Measurements from ENCODE around the gene LARGE1.

Gene LARGE1

DNA sequence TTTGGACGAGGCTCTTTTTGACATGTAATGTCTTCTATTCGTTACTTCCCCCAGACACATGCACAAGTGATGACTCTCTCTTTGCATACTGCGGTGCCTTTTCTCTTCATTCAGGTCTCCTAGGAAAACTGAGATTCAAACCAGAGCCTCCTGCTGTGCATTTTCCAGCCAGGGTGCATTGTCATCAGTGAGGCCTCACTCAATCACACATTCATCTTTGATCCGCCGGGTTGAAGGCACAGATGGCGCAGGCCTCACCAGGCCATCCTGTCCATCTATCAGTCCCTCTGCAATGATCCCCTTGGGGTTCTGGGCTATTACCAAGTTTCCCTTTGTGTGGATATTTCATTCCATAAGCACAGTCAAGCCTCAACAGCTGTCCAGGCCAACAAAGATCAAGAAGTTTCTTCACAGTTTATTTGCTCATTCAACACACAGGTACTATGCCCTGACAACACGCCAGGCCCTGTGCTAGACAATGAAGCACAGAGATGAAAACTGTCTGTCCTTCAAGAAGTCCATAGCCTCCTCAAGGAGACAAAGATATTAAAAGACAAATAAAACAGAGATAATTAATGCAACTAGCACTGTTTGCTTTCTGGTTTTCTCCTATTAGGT, 107.8 kb downstream of the LARGE1 start:
- Histone ChIP-seq H2BK15ac (replicated peaks; ENCODE audit: low read depth) (no peak overlapping the region), H3K18ac (ENCODE audit: low read length) (no peak overlapping the region), H3K9ac (ENCODE audit: low read length) (no peak overlapping the region), H2AK5ac (ENCODE audit: low read length) (no peak overlapping the region), H2BK120ac (ENCODE audit: low read depth, low read length) (no peak overlapping the region), H3K4me1 (ENCODE audit: control insufficient read depth, low read depth, low read length) (peaks cover 11% of the 10 kb centered on the region), H3K23ac (ENCODE audit: low read length) (no peak overlapping the region), H3K27me3 (ENCODE audit: insufficient read depth, low read length, poor library complexity) (no peaks in the 10 kb centered on the region), H3K4me3 (ENCODE audit: low read length) (no peak overlapping the region), H3K56ac (ENCODE audit: low read length) (no peak overlapping the region), H3K79me2 (ENCODE audit: control insufficient read depth, insufficient read depth, low read length) (peaks cover 17% of the 10 kb centered on the region), H4K8ac (ENCODE audit: low read depth, low read length) (no peak overlapping the region), H3K79me1 (ENCODE audit: low read length) (peaks cover 8% of the 10 kb centered on the region), H3K27ac (ENCODE audit: low read depth, low read length) (no peak overlapping the region), H3K4ac (ENCODE audit: low read depth, low read length) (no peak overlapping the region), H2BK5ac (ENCODE audit: low read length) (no peak overlapping the region), H3K4me2 (ENCODE audit: low read length) (no peak overlapping the region), H3K36me3 (ENCODE audit: control insufficient read depth, insufficient read depth, low read length) (no peaks in the 10 kb centered on the region), H4K5ac (ENCODE audit: low read length) (no peak overlapping the region)
- no peak for DNase-seq
- no CpG with 5 or more reads among the region's 7 CpGs for WGBS (ENCODE audit: extremely low coverage, insufficient coverage, low lambda C conversion rate)

DNA sequence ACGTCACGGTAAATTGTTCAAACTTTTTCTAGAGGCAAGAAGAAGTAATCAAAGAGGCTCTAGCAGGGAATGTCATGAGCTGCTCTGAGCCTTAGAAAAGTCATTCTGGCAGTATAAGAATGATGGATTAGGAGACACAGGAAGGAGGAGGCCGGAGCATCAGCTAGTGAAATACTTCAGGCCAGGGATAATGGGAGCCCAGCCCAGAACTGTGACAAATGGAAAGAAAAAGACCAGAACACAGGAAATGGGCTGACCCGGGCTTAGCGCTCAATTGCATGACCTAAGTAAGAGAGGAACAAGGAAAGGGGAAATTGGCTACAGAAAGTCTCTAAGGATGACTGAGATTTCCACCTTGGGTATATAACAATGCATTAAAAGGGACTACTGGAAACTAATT, 108.6 kb downstream of the LARGE1 start:
- Histone ChIP-seq H3K79me2 (ENCODE audit: control insufficient read depth, insufficient read depth, low read length) (peaks cover 17% of the 10 kb centered on the region), H4K5ac (ENCODE audit: low read length) (no peak overlapping the region), H3K36me3 (ENCODE audit: control insufficient read depth, insufficient read depth, low read length) (no peaks in the 10 kb centered on the region), H3K23ac (ENCODE audit: low read length) (no peak overlapping the region), H2BK15ac (replicated peaks; ENCODE audit: low read depth) (no peak overlapping the region), H3K4me1 (ENCODE audit: control insufficient read depth, low read depth, low read length) (peaks cover 11% of the 10 kb centered on the region), H3K27me3 (ENCODE audit: insufficient read depth, low read length, poor library complexity) (no peaks in the 10 kb centered on the region), H2AK5ac (ENCODE audit: low read length) (no peak overlapping the region), H3K9ac (ENCODE audit: low read length) (no peak overlapping the region), H3K4me2 (ENCODE audit: low read length) (no peak overlapping the region), H3K4ac (ENCODE audit: low read depth, low read length) (no peak overlapping the region), H3K27ac (ENCODE audit: low read depth, low read length) (no peak overlapping the region), H4K8ac (ENCODE audit: low read depth, low read length) (no peak overlapping the region), H2BK5ac (ENCODE audit: low read length) (no peak overlapping the region), H3K79me1 (ENCODE audit: low read length) (peaks cover 8% of the 10 kb centered on the region), H3K4me3 (ENCODE audit: low read length) (no peak overlapping the region), H3K56ac (ENCODE audit: low read length) (no peak overlapping the region), H3K18ac (ENCODE audit: low read length) (no peak overlapping the region), H2BK120ac (ENCODE audit: low read depth, low read length) (no peak overlapping the region)
- WGBS (ENCODE audit: extremely low coverage, insufficient coverage, low lambda C conversion rate): no CpG with 5 or more reads among the region's 5 CpGs
- DNase-seq: peak; percentile 79

DNA sequence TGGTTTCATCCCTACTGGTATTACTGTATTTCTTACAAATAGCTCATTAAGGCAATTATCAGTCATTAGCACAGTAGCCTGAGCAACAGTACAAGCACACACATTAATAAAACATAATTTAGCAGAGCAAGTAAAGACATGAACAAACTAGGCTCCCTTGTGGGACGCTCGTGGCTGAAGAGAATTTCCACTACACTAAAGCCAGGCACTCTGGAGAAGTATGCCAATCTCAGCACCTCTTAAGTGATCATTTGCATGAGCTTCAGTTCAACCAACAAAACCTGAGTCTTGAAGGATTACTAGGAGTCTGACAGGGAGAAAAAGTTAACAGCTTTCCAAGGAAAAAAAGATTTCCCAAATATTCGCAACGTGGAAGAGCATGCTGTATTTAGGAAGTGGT, 109.1 kb downstream of the LARGE1 start:
- no peak overlapping the region for H3K27ac ChIP-seq (ENCODE audit: low read depth, low read length)
- no peaks in the 10 kb centered on the region for H3K27me3 ChIP-seq (ENCODE audit: insufficient read depth, low read length, poor library complexity)
- no peak overlapping the region for H3K9ac ChIP-seq (ENCODE audit: low read length)
- H2AK5ac ChIP-seq (ENCODE audit: low read length): no peak overlapping the region
- peak overlapping the region; percentile 12 for H2BK5ac ChIP-seq (ENCODE audit: low read length)
- H4K8ac ChIP-seq (ENCODE audit: low read depth, low read length): no peak overlapping the region
- peaks cover 17% of the 10 kb centered on the region for H3K79me2 ChIP-seq (ENCODE audit: control insufficient read depth, insufficient read depth, low read length)
- H2BK15ac ChIP-seq (replicated peaks; ENCODE audit: low read depth): no peak overlapping the region
- H3K23ac ChIP-seq (ENCODE audit: low read length): no peak overlapping the region
- whole genome bisulfite sequencing (ENCODE audit: extremely low coverage, insufficient coverage, low lambda C conversion rate): no CpG with 5 or more reads among the region's 4 CpGs
- H3K4me3 ChIP-seq (ENCODE audit: low read length): no peak overlapping the region
- no peak for DNase-seq
- H3K4ac ChIP-seq (ENCODE audit: low read depth, low read length): no peak overlapping the region
- no peak overlapping the region for H2BK120ac ChIP-seq (ENCODE audit: low read depth, low read length)
- H3K79me1 ChIP-seq (ENCODE audit: low read length): peaks cover 7% of the 10 kb centered on the region
- no peak overlapping the region for H3K4me2 ChIP-seq (ENCODE audit: low read length)
- no peaks in the 10 kb centered on the region for H3K36me3 ChIP-seq (ENCODE audit: control insufficient read depth, insufficient read depth, low read length)
- no peak overlapping the region for H4K5ac ChIP-seq (ENCODE audit: low read length)
- no peak overlapping the region for H3K18ac ChIP-seq (ENCODE audit: low read length)
- peaks cover 11% of the 10 kb centered on the region for H3K4me1 ChIP-seq (ENCODE audit: control insufficient read depth, low read depth, low read length)
- no peak overlapping the region for H3K56ac ChIP-seq (ENCODE audit: low read length)

DNA sequence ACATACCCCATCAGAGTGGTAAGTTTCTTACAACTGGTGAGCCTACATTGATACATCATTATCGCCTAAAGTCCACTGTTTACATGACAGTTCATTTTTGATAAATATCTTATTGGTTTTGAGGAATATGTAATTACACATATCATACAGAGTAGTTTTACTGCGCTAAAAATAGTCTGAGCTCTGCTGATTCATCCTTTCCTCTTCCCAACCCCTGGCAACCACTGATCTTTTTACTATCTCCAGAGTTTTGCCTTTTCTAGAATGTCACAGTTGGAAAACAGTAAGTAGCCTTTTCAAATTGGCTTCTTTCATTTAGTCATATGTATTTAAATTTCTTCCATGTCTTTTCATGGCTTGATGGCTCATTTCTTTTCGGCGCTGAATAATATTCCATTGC, 112.8 kb downstream of the LARGE1 start:
- H3K27me3 ChIP-seq (ENCODE audit: insufficient read depth, low read length, poor library complexity): no peaks in the 10 kb centered on the region
- peaks cover 9% of the 10 kb centered on the region for H3K79me1 ChIP-seq (ENCODE audit: low read length)
- peaks cover 11% of the 10 kb centered on the region for H3K4me1 ChIP-seq (ENCODE audit: control insufficient read depth, low read depth, low read length)
- no peak overlapping the region for H4K8ac ChIP-seq (ENCODE audit: low read depth, low read length)
- no peak overlapping the region for H3K4ac ChIP-seq (ENCODE audit: low read depth, low read length)
- no peak overlapping the region for H4K5ac ChIP-seq (ENCODE audit: low read length)
- H3K4me2 ChIP-seq (ENCODE audit: low read length): no peak overlapping the region
- no peak overlapping the region for H2BK120ac ChIP-seq (ENCODE audit: low read depth, low read length)
- H3K18ac ChIP-seq (ENCODE audit: low read length): no peak overlapping the region
- H3K4me3 ChIP-seq (ENCODE audit: low read length): no peak overlapping the region
- H3K79me2 ChIP-seq (ENCODE audit: control insufficient read depth, insufficient read depth, low read length): peaks cover 24% of the 10 kb centered on the region
- no peaks in the 10 kb centered on the region for H3K36me3 ChIP-seq (ENCODE audit: control insufficient read depth, insufficient read depth, low read length)
- H2BK5ac ChIP-seq (ENCODE audit: low read length): no peak overlapping the region
- no peak overlapping the region for H3K23ac ChIP-seq (ENCODE audit: low read length)
- H3K9ac ChIP-seq (ENCODE audit: low read length): no peak overlapping the region
- no peak overlapping the region for H2BK15ac ChIP-seq (replicated peaks; ENCODE audit: low read depth)
- H3K56ac ChIP-seq (ENCODE audit: low read length): no peak overlapping the region
- no peak overlapping the region for H3K27ac ChIP-seq (ENCODE audit: low read depth, low read length)
- DNase-seq: no peak
- no CpG with 5 or more reads among the region's 4 CpGs for WGBS (ENCODE audit: extremely low coverage, insufficient coverage, low lambda C conversion rate)
- no peak overlapping the region for H2AK5ac ChIP-seq (ENCODE audit: low read length)

DNA sequence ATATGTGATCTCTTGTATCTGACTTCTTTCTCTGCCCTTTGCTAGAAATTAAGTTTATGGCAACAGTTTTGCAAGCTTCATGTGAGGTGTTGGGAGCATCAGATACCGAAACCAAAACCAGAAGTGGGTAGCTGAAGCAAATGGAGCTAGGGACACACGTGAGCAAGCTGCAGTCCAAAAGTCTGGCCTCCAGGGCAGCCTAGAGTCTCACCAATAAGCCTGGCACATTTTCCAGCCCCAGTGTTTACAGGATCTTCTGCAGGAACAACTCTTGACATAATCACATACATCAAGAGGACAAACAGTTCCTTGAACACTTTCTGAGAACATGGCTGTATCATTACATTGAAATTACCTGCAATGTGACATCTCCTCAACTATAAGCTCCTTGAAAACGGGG, 114.1 kb downstream of the LARGE1 start:
- no peak for DNase-seq
- H4K5ac ChIP-seq (ENCODE audit: low read length): no peak overlapping the region
- H3K79me2 ChIP-seq (ENCODE audit: control insufficient read depth, insufficient read depth, low read length): peaks cover 23% of the 10 kb centered on the region
- H3K23ac ChIP-seq (ENCODE audit: low read length): no peak overlapping the region
- no peak overlapping the region for H3K9ac ChIP-seq (ENCODE audit: low read length)
- H3K18ac ChIP-seq (ENCODE audit: low read length): no peak overlapping the region
- no CpG with 5 or more reads among the region's 3 CpGs for WGBS (ENCODE audit: extremely low coverage, insufficient coverage, low lambda C conversion rate)
- H3K27me3 ChIP-seq (ENCODE audit: insufficient read depth, low read length, poor library complexity): no peaks in the 10 kb centered on the region
- no peak overlapping the region for H2BK5ac ChIP-seq (ENCODE audit: low read length)
- H3K4me2 ChIP-seq (ENCODE audit: low read length): no peak overlapping the region
- no peak overlapping the region for H4K8ac ChIP-seq (ENCODE audit: low read depth, low read length)
- H3K4me3 ChIP-seq (ENCODE audit: low read length): no peak overlapping the region
- no peaks in the 10 kb centered on the region for H3K36me3 ChIP-seq (ENCODE audit: control insufficient read depth, insufficient read depth, low read length)
- H3K27ac ChIP-seq (ENCODE audit: low read depth, low read length): no peak overlapping the region
- H3K56ac ChIP-seq (ENCODE audit: low read length): no peak overlapping the region
- H3K4ac ChIP-seq (ENCODE audit: low read depth, low read length): no peak overlapping the region
- peaks cover 9% of the 10 kb centered on the region for H3K79me1 ChIP-seq (ENCODE audit: low read length)
- H2AK5ac ChIP-seq (ENCODE audit: low read length): no peak overlapping the region
- no peak overlapping the region for H2BK15ac ChIP-seq (replicated peaks; ENCODE audit: low read depth)
- H3K4me1 ChIP-seq (ENCODE audit: control insufficient read depth, low read depth, low read length): peaks cover 6% of the 10 kb centered on the region
- H2BK120ac ChIP-seq (ENCODE audit: low read depth, low read length): no peak overlapping the region
